Measurements from ENCODE around the gene MBNL1.
"Not testable (repeated sequence)": the region's sequence is repeated elsewhere in the genome, so short reads cannot be mapped to it uniquely, and the experiment has no call there.

MBNL1 gene

GRCh38 chr3:152355744-152356665 lies 87.3 kb downstream of the MBNL1 start:
- DNase-seq = no peak

- no peak for DNase-seq
These were observed 88.1 kb downstream of the MBNL1 start for GRCh38 chr3:152356870-152357276.

- DNase-seq = no peak
These were observed 88.9 kb downstream of the MBNL1 start for GRCh38 chr3:152357587-152357986.

- no peak for DNase-seq
These were observed 90.9 kb downstream of the MBNL1 start for GRCh38 chr3:152359385-152360248.

GRCh38 chr3:152360302-152360701 lies 91.6 kb downstream of the MBNL1 start:
- DNase-seq = no peak

GRCh38 chr3:152360966-152361365 lies 92.2 kb downstream of the MBNL1 start:
- DNase-seq = no peak

GRCh38 chr3:152362086-152362485 lies 93.4 kb downstream of the MBNL1 start:
- DNase-seq = no peak

- DNase-seq = no peak
These were observed 95.5 kb downstream of the MBNL1 start for GRCh38 chr3:152364237-152364636.

GRCh38 chr3:152365126-152365525 lies 96.4 kb downstream of the MBNL1 start:
- DNase-seq = no peak

- DNase-seq = no peak
These were observed 97.3 kb downstream of the MBNL1 start for GRCh38 chr3:152365766-152366593.

GRCh38 chr3:152367192-152367591 lies 98.5 kb downstream of the MBNL1 start:
- not testable (repeated sequence) for DNase-seq

- not testable (repeated sequence) for DNase-seq
These were observed 103.9 kb downstream of the MBNL1 start for GRCh38 chr3:152372633-152373032.

GRCh38 chr3:152373379-152373778 lies 104.7 kb downstream of the MBNL1 start:
- DNase-seq = no peak

GRCh38 chr3:152374262-152374990 lies 105.7 kb downstream of the MBNL1 start:
- DNase-seq = no peak

GRCh38 chr3:152375546-152375945 lies 106.8 kb downstream of the MBNL1 start:
- no peak for DNase-seq

- no peak for DNase-seq
These were observed 107.8 kb downstream of the MBNL1 start for GRCh38 chr3:152376351-152377183.

- no peak for DNase-seq
These were observed 108.4 kb downstream of the MBNL1 start for GRCh38 chr3:152377184-152377570.

GRCh38 chr3:152379415-152380042 lies 110.8 kb downstream of the MBNL1 start:
- no peak for DNase-seq

- DNase-seq = no peak
These were observed 111.3 kb downstream of the MBNL1 start for GRCh38 chr3:152380043-152380442.

- DNase-seq = no peak
These were observed 113.2 kb downstream of the MBNL1 start for GRCh38 chr3:152381881-152382295.

Measured in NCI-H187 (cell line).